Measurements from ENCODE around the gene DDX10.

The DDX10 gene

GRCh38 chr11:108654994-108655631 is 9.8 kb upstream of the DDX10 start:
- no peaks in the 10 kb centered on the region for H3K9me3 ChIP-seq (ENCODE audit: insufficient read depth, low read depth, low read length)
- no peak overlapping the region for H3K4me3 ChIP-seq (ENCODE audit: low read length)
- H3K4me1 ChIP-seq (ENCODE audit: insufficient read depth, low read length): no peaks in the 10 kb centered on the region
- no peak overlapping the region for H3K9ac ChIP-seq (ENCODE audit: low read depth, low read length)
- no peaks in the 10 kb centered on the region for H3K27me3 ChIP-seq (ENCODE audit: insufficient read depth, low read length)
- H3K27ac ChIP-seq (ENCODE audit: low read depth, low read length): no peak overlapping the region
- no peaks in the 10 kb centered on the region for H3K36me3 ChIP-seq (ENCODE audit: insufficient read depth, low read length)
- 84% methylated on average over 4 of the region's 5 CpGs for WGBS

DNA sequence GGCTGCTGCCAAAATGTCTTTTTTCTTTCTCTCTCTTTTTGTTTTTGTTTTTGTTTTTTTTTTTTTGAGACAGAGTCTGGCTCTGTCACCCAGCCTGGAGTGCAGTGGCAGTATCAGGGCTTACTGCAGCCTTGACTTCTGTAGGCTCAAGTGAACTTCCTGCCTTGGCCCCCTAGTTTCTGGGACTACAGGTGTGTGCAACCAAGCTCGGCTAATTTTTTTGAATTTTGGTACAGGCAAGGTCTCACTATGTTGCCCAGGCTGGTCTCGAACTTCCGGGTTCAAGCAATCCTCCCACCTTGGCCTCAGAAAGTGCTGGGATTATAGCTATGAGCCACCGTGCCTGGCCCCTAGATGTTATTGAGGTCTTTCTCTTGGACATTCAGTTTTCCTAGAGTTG is 2.2 kb upstream of the DDX10 start:
- no peak overlapping the region for H3K27ac ChIP-seq (ENCODE audit: low read depth, low read length)
- H3K36me3 ChIP-seq (ENCODE audit: insufficient read depth, low read length): peaks cover 7% of the 10 kb centered on the region
- 95% methylated on average over 4 of the region's 4 CpGs for WGBS
- no peaks in the 10 kb centered on the region for H3K27me3 ChIP-seq (ENCODE audit: insufficient read depth, low read length)
- H3K9me3 ChIP-seq (ENCODE audit: insufficient read depth, low read depth, low read length): no peaks in the 10 kb centered on the region
- H3K4me3 ChIP-seq (ENCODE audit: low read length): no peak overlapping the region
- no peak overlapping the region for H3K9ac ChIP-seq (ENCODE audit: low read depth, low read length)
- peaks cover 3% of the 10 kb centered on the region; the same call in 1 of the 2 replicates for H3K4me1 ChIP-seq (ENCODE audit: insufficient read depth, low read length)

DNA sequence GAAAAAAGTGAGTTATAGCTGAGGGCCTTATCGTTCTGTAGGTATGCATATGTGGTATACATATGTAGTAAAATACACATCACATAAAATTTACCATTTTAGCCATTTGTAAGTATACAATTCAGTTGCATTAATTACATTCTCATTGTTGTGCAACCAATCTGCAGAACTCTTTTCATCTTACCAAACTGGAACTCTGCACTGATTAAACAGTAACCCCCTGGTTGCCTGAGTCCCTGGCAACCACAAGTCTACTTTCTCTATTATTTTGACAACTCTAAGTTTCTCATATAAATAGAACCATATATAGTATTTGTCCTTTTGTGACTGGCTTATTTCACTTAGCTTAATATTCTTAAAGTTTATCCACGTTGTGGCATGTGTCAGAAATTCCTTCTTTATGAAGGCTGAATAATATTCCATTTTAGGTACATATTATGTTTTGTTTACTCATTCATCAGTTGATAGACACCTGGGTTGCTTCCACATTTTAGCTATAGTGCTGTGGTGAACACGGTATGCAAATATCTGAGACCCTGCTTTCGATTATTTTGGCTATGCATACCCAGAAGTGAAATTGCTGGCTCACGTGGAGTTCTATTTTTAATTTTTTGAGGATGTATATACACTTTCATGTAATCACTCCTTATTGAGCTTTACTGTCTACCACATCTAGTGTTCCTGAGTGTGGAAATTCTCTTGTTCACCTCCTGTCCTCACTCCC is 1.6 kb upstream of the DDX10 start:
- Histone ChIP-seq H3K4me1 (ENCODE audit: insufficient read depth, low read length) (peaks cover 3% of the 10 kb centered on the region; the same call in 1 of the 2 replicates), H3K27me3 (ENCODE audit: insufficient read depth, low read length) (no peaks in the 10 kb centered on the region), H3K9me3 (ENCODE audit: insufficient read depth, low read depth, low read length) (no peaks in the 10 kb centered on the region), H3K27ac (ENCODE audit: low read depth, low read length) (no peak overlapping the region), H3K4me3 (ENCODE audit: low read length) (no peak overlapping the region), H3K36me3 (ENCODE audit: insufficient read depth, low read length) (peaks cover 13% of the 10 kb centered on the region), H3K9ac (ENCODE audit: low read depth, low read length) (no peak overlapping the region)
- 97% methylated on average over 2 of the region's 5 CpGs for WGBS

DNA sequence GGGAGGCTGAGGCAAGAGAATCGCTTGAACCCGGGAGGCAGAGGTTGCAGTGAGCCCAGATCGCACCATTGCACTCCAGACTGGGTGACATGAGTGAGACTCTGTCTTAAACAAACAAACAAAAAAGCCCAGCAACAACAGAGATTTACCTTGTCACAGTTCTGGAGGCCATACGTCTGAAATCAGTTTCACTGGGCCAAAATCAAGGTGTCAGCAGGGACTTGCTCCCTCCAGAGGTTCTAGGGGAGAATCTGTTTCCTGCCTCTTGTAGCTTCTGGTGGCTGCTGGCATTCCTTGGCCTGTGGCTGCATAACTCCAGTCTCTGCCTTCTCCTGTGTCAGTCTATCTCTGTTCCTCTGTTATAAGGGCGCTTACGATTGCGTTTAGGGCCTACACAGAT is 1.5 kb downstream of the DDX10 start:
- H3K4me3 ChIP-seq (ENCODE audit: low read length): no peak overlapping the region; the same call in 1 of the 2 replicates
- H3K36me3 ChIP-seq (ENCODE audit: insufficient read depth, low read length): peaks cover 17% of the 10 kb centered on the region
- no peaks in the 10 kb centered on the region for H3K27me3 ChIP-seq (ENCODE audit: insufficient read depth, low read length)
- H3K4me1 ChIP-seq (ENCODE audit: insufficient read depth, low read length): peaks cover 8% of the 10 kb centered on the region; the same call in 1 of the 2 replicates
- no peak overlapping the region for H3K9ac ChIP-seq (ENCODE audit: low read depth, low read length)
- H3K9me3 ChIP-seq (ENCODE audit: insufficient read depth, low read depth, low read length): no peaks in the 10 kb centered on the region
- 94% methylated on average over 7 of the region's 7 CpGs for whole genome bisulfite sequencing
- H3K27ac ChIP-seq (ENCODE audit: low read depth, low read length): no peak overlapping the region

DNA sequence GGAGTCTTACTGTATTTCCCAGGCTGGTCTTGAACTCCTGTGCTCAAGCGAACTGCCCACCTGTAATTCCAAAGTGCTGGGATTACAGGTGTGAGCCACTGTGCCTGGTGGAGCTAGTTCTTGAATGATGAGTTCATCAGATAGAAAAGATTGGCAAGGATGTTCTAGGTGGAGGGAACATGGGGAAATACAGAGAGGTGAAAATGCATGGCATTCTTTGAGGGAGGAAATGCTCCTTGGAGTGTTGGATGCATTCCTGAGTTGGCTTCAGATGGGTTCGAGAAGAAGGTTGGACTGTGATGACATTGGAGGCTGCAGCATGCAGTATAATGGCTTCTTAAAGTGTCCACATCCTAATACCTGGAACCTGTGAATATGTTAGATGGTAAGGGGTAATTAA is 4.4 kb downstream of the DDX10 start:
- Histone ChIP-seq H3K27ac (ENCODE audit: low read depth, low read length) (no peak overlapping the region), H3K9me3 (ENCODE audit: insufficient read depth, low read depth, low read length) (no peaks in the 10 kb centered on the region), H3K9ac (ENCODE audit: low read depth, low read length) (no peak overlapping the region), H3K4me3 (ENCODE audit: low read length) (no peak overlapping the region), H3K4me1 (ENCODE audit: insufficient read depth, low read length) (peaks cover 8% of the 10 kb centered on the region; the same call in 1 of the 2 replicates), H3K36me3 (ENCODE audit: insufficient read depth, low read length) (peaks cover 22% of the 10 kb centered on the region), H3K27me3 (ENCODE audit: insufficient read depth, low read length) (no peaks in the 10 kb centered on the region)
- 94% methylated on average over 2 of the region's 2 CpGs for WGBS

DNA sequence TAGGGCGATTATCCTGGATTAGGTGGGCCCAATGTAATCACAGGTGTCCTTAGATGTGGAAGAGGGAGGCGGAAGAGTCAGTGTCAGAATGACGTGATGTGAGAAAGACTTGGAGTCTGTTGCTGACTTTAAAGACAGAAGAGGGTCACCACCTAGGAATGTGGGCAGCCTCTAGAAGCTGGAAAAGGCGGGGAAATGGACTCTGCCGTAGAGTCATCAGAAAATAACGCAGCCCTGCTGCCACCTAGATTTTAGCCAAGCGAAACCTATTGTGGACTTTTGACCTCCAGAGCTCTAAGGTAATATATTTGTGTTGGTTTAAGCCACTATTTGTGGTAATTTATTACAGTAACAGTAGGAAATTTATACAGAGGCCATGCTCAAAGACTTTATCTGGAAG is 4.8 kb downstream of the DDX10 start:
- H3K27ac ChIP-seq (ENCODE audit: low read depth, low read length): no peak overlapping the region
- WGBS: 95% methylated on average over 7 of the region's 7 CpGs
- no peaks in the 10 kb centered on the region for H3K9me3 ChIP-seq (ENCODE audit: insufficient read depth, low read depth, low read length)
- no peak overlapping the region for H3K4me3 ChIP-seq (ENCODE audit: low read length)
- H3K27me3 ChIP-seq (ENCODE audit: insufficient read depth, low read length): no peaks in the 10 kb centered on the region
- peaks cover 8% of the 10 kb centered on the region; the same call in 1 of the 2 replicates for H3K4me1 ChIP-seq (ENCODE audit: insufficient read depth, low read length)
- no peak overlapping the region for H3K9ac ChIP-seq (ENCODE audit: low read depth, low read length)
- peaks cover 26% of the 10 kb centered on the region for H3K36me3 ChIP-seq (ENCODE audit: insufficient read depth, low read length)

- Histone ChIP-seq H3K36me3 (ENCODE audit: insufficient read depth, low read length) (peaks cover 33% of the 10 kb centered on the region), H3K27me3 (ENCODE audit: insufficient read depth, low read length) (no peaks in the 10 kb centered on the region), H3K9me3 (ENCODE audit: insufficient read depth, low read depth, low read length) (no peaks in the 10 kb centered on the region), H3K9ac (ENCODE audit: low read depth, low read length) (no peak overlapping the region), H3K27ac (ENCODE audit: low read depth, low read length) (no peak overlapping the region), H3K4me1 (ENCODE audit: insufficient read depth, low read length) (peaks cover 8% of the 10 kb centered on the region; the same call in 1 of the 2 replicates), H3K4me3 (ENCODE audit: low read length) (no peak overlapping the region)
- 92% methylated on average over 4 of the region's 4 CpGs for WGBS
These were observed 5.6 kb downstream of the DDX10 start for GRCh38 chr11:108670451-108670850.

- no peak overlapping the region for H3K27ac ChIP-seq (ENCODE audit: low read depth, low read length)
- peaks cover 5% of the 10 kb centered on the region; the same call in 1 of the 2 replicates for H3K4me1 ChIP-seq (ENCODE audit: insufficient read depth, low read length)
- H3K36me3 ChIP-seq (ENCODE audit: insufficient read depth, low read length): peaks cover 46% of the 10 kb centered on the region
- no peaks in the 10 kb centered on the region for H3K27me3 ChIP-seq (ENCODE audit: insufficient read depth, low read length)
- no peak overlapping the region for H3K4me3 ChIP-seq (ENCODE audit: low read length)
- H3K9ac ChIP-seq (ENCODE audit: low read depth, low read length): no peak overlapping the region
- 87% methylated on average over 3 of the region's 3 CpGs for WGBS
- no peaks in the 10 kb centered on the region for H3K9me3 ChIP-seq (ENCODE audit: insufficient read depth, low read depth, low read length)
These were observed 7.2 kb downstream of the DDX10 start for GRCh38 chr11:108672113-108672512.

GRCh38 chr11:108672786-108673185 is 7.9 kb downstream of the DDX10 start:
- Histone ChIP-seq H3K27ac (ENCODE audit: low read depth, low read length) (no peak overlapping the region), H3K9me3 (ENCODE audit: insufficient read depth, low read depth, low read length) (no peaks in the 10 kb centered on the region), H3K36me3 (ENCODE audit: insufficient read depth, low read length) (peaks cover 49% of the 10 kb centered on the region), H3K4me1 (ENCODE audit: insufficient read depth, low read length) (peaks cover 5% of the 10 kb centered on the region; the same call in 1 of the 2 replicates), H3K27me3 (ENCODE audit: insufficient read depth, low read length) (no peaks in the 10 kb centered on the region), H3K4me3 (ENCODE audit: low read length) (no peak overlapping the region), H3K9ac (ENCODE audit: low read depth, low read length) (no peak overlapping the region)

DNA sequence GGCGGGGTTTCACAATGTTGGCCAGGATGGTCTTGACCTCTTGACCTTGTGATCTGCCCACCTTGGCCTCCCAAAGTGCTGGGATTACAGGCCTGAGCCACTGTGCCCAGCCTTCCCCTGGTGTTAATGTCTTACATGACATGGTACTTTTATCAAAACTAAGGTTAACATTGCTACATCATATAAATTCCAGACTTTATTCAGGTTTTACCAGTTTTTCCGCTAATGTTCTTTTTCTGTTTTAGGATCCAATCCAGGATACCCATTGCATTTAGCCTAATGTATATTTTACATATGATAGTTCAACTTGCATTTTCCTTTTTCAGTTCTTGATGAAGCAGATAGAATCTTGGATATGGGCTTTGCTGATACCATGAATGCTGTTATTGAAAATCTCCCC is 14.2 kb downstream of the DDX10 start:
- Histone ChIP-seq H3K27ac (ENCODE audit: low read depth, low read length) (no peak overlapping the region), H3K9ac (ENCODE audit: low read depth, low read length) (no peak overlapping the region), H3K4me1 (ENCODE audit: insufficient read depth, low read length) (no peaks in the 10 kb centered on the region), H3K36me3 (ENCODE audit: insufficient read depth, low read length) (peaks cover 81% of the 10 kb centered on the region), H3K27me3 (ENCODE audit: insufficient read depth, low read length) (no peaks in the 10 kb centered on the region), H3K4me3 (ENCODE audit: low read length) (no peak overlapping the region), H3K9me3 (ENCODE audit: insufficient read depth, low read depth, low read length) (no peaks in the 10 kb centered on the region)
- WGBS: 97% methylated on average over 2 of the region's 2 CpGs

GRCh38 chr11:108680271-108680670 is 15.4 kb downstream of the DDX10 start:
- WGBS: 100% methylated on average over 1 of the region's 1 CpG
- Histone ChIP-seq H3K36me3 (ENCODE audit: insufficient read depth, low read length) (peaks cover 68% of the 10 kb centered on the region), H3K4me3 (ENCODE audit: low read length) (no peak overlapping the region), H3K4me1 (ENCODE audit: insufficient read depth, low read length) (no peaks in the 10 kb centered on the region), H3K9me3 (ENCODE audit: insufficient read depth, low read depth, low read length) (no peaks in the 10 kb centered on the region), H3K27ac (ENCODE audit: low read depth, low read length) (no peak overlapping the region), H3K27me3 (ENCODE audit: insufficient read depth, low read length) (no peaks in the 10 kb centered on the region), H3K9ac (ENCODE audit: low read depth, low read length) (no peak overlapping the region)

Data from HUES64 (cell line).